SIG-M5 treated with dmso at 0.1 percent for 504 hours (cell line): ENCODE data around the gene ZCCHC10.
"Not testable (repeated sequence)": the region's sequence is repeated elsewhere in the genome, so short reads cannot be mapped to it uniquely, and the experiment has no call there.

Source experiments
- DNase-seq: peaks from one replicate; lab custom pipeline; 2025; ENCODE audit not compliant: unreplicated experiment; lab: John Stamatoyannopoulos, UW

ZCCHC10 gene

GRCh38 chr5:132979976-132980375, 46.4 kb downstream of the ZCCHC10 start:
- no peak for DNase-seq

- DNase-seq, result peak; percentile 80
Measured at GRCh38 chr5:132979367-132979940, 46.9 kb downstream of the ZCCHC10 start.

GRCh38 chr5:132976852-132977251, 49.5 kb downstream of the ZCCHC10 start:
- DNase-seq, result no peak

GRCh38 chr5:132972436-132972828, 53.9 kb downstream of the ZCCHC10 start:
- not testable (repeated sequence) for DNase-seq

GRCh38 chr5:132971483-132972435, 54.6 kb downstream of the ZCCHC10 start:
- DNase-seq, result no peak

- no peak for DNase-seq
Measured at GRCh38 chr5:132965120-132965519, 61.2 kb downstream of the ZCCHC10 start.

- DNase-seq, result peak; percentile 83
Measured at GRCh38 chr5:132963171-132964104, 62.9 kb downstream of the ZCCHC10 start, which contains the start of gene AFF4. TSS of gene AFF4 (minus strand) at chr5:132963634. CDS start at chr5:132937189, 26,445 bp downstream.

- peak; percentile 76 for DNase-seq
Measured at GRCh38 chr5:132962429-132963021, 63.8 kb downstream of the ZCCHC10 start.

GRCh38 chr5:132961887-132962286, 64.5 kb downstream of the ZCCHC10 start:
- DNase-seq, result no peak

GRCh38 chr5:132961123-132961815, 65.1 kb downstream of the ZCCHC10 start:
- not testable (repeated sequence) for DNase-seq

- not testable (repeated sequence) for DNase-seq
Measured at GRCh38 chr5:132956166-132956799, 70.1 kb downstream of the ZCCHC10 start.

- no peak for DNase-seq
Measured at GRCh38 chr5:132953710-132954109, 72.6 kb downstream of the ZCCHC10 start.

GRCh38 chr5:132952829-132953228, 73.5 kb downstream of the ZCCHC10 start:
- peak; percentile 51 for DNase-seq

- no peak for DNase-seq
Measured at GRCh38 chr5:132951897-132952296, 74.5 kb downstream of the ZCCHC10 start.

GRCh38 chr5:132949136-132949535, 77.2 kb downstream of the ZCCHC10 start:
- no peak for DNase-seq

- DNase-seq, result no peak
Measured at GRCh38 chr5:132947671-132948070, 78.7 kb downstream of the ZCCHC10 start.
